Liver (tissue), 9 donors: ENCODE measurements around the gene PTTG1IP. TPM values are rescaled to one million over a fixed set of nuclear protein-coding genes. Genes with fewer than 3 reads are reported as not detected.
A peak's percentile ranks its signal among the peaks of the same experiment; 100 is the strongest.

Experiments
- DNase-seq: peaks from one replicate; pipeline ENCODE4 v3.0.0-alpha.2; 2017; ENCODE audit warnings: low spot score
- H3K27ac ChIP-seq, 2 donors: one replicate each; pipeline ENCODE4 v1.7.0; 2013; ENCODE audit warnings: inconsistent platforms in 2 of 2, low read length in 2 of 2, control low read depth in 1 of 2, low read depth in 1 of 2, mild to moderate bottlenecking in 1 of 2
- H3K27me3 ChIP-seq, 4 donors: one replicate each; pipeline versions ENCODE4 v1.6.1 to v1.7.0; 2013; ENCODE audit warnings: low read length in 3 of 4, inconsistent platforms in 1 of 4, mild to moderate bottlenecking in 1 of 4, moderate library complexity in 1 of 4; ENCODE audit not compliant: control insufficient read depth in 4 of 4, insufficient read depth in 4 of 4
- H3K36me3 ChIP-seq, 4 donors: one replicate each; pipeline versions ENCODE4 v1.6.1 to v1.7.0; 2013; ENCODE audit warnings: low read length in 3 of 4, mild to moderate bottlenecking in 3 of 4, low read depth in 1 of 4, moderate library complexity in 1 of 4; ENCODE audit not compliant: control insufficient read depth in 4 of 4, insufficient read depth in 3 of 4
- H3K4me1 ChIP-seq, 4 donors: one replicate each; pipeline versions ENCODE4 v1.6.1 to v1.7.0; 2013; ENCODE audit warnings: low read length in 3 of 4, mild to moderate bottlenecking in 3 of 4, moderate library complexity in 1 of 4; ENCODE audit not compliant: control insufficient read depth in 4 of 4, insufficient read depth in 4 of 4
- H3K4me3 ChIP-seq, 3 donors: one replicate each; pipeline versions ENCODE4 v1.6.1 to v1.7.0; 2013; ENCODE audit warnings: low read length in 3 of 3, control low read depth in 1 of 3, low read depth in 1 of 3, mild to moderate bottlenecking in 1 of 3
- H3K9ac ChIP-seq, 2 donors: one replicate each; pipeline ENCODE4 v1.7.0; 2013; ENCODE audit warnings: low read length in 2 of 2, mild to moderate bottlenecking in 2 of 2, moderate library complexity in 2 of 2, control low read depth in 1 of 2, low read depth in 1 of 2
- H3K9me3 ChIP-seq, 4 donors: one replicate each; pipeline versions ENCODE4 v1.6.1 to v1.7.0; 2013; ENCODE audit warnings: low read length in 3 of 4; ENCODE audit not compliant: control insufficient read depth in 4 of 4
- ATF3 ChIP-seq: IDR thresholded peaks from 2 replicates; pipeline ENCODE4 v1.6.1; 2016; ENCODE audit warnings: antibody characterized with exemption
- CTCF ChIP-seq: fragments of 150-350 bp; IDR thresholded peaks from 2 replicates; pipeline ENCODE4 v1.5.1; 2017; ENCODE audit warnings: improper control_type of control experiment, low read depth, low read length; ENCODE audit not compliant: missing input control
- EGR1 ChIP-seq, 2 donors: IDR thresholded peaks; 2 replicates each; pipeline ENCODE4 v1.6.1; 2016 to 2018; ENCODE audit warnings: antibody characterized with exemption in 2 of 2, low read depth in 2 of 2
- FOXA1 ChIP-seq: IDR thresholded peaks from 2 replicates; pipeline ENCODE4 v1.6.1; 2016; ENCODE audit warnings: antibody characterized with exemption
- FOXA2 ChIP-seq: IDR thresholded peaks from 2 replicates; pipeline ENCODE4 v1.6.1; 2016; ENCODE audit warnings: antibody characterized with exemption
- GABPA ChIP-seq, 2 donors: IDR thresholded peaks in 1 of 2; conservative IDR thresholded peaks in 1 of 2; 2 replicates each; pipeline ENCODE4 v1.6.1; 2016; ENCODE audit warnings: antibody characterized with exemption in 2 of 2, mild to moderate bottlenecking in 1 of 2, moderate library complexity in 1 of 2
- HNF4A ChIP-seq, 2 donors: conservative IDR thresholded peaks; 2 replicates each; pipeline ENCODE4 v1.6.1; 2016; ENCODE audit warnings: antibody characterized with exemption in 2 of 2, mild to moderate bottlenecking in 2 of 2
- JUND ChIP-seq, 2 donors: IDR thresholded peaks; 2 replicates each; pipeline ENCODE4 v1.6.1; 2016; ENCODE audit warnings: antibody characterized with exemption in 2 of 2
- MAX ChIP-seq: IDR thresholded peaks from 2 replicates; pipeline ENCODE4 v1.6.1; 2016; ENCODE audit warnings: antibody characterized with exemption
- NR2F2 ChIP-seq: IDR thresholded peaks from 2 replicates; pipeline ENCODE4 v1.6.1; 2016; ENCODE audit warnings: antibody characterized with exemption
- RAD21 ChIP-seq, 2 donors: IDR thresholded peaks; 2 replicates each; pipeline ENCODE4 v1.6.1; 2016; ENCODE audit warnings: antibody characterized with exemption in 2 of 2, mild to moderate bottlenecking in 2 of 2
- RXRA ChIP-seq, 2 donors: IDR thresholded peaks; 2 replicates each; pipeline ENCODE4 v1.6.1; 2017 to 2018; ENCODE audit warnings: antibody characterized with exemption in 2 of 2, mild to moderate bottlenecking in 1 of 2
- SP1 ChIP-seq: IDR thresholded peaks from 2 replicates; pipeline ENCODE4 v1.6.1; 2018; ENCODE audit warnings: antibody characterized with exemption, mild to moderate bottlenecking
- YY1 ChIP-seq: IDR thresholded peaks from 2 replicates; pipeline ENCODE4 v1.6.1; 2016; ENCODE audit warnings: antibody characterized with exemption, mild to moderate bottlenecking
- WGBS: extraction: QIAGEN DNeasy Blood & Tissue Kit; methylation state at CpG from one replicate; pipeline ENCODE4 v1.1.7; 2013; 5-methylcytosine and 5-hydroxymethylcytosine counted together
- polyA plus RNA-seq, 2 donors: library from polyadenylated mRNA; stranded (reverse) in 1 of 2; unstranded in 1 of 2; fragments of 200-250 nt in 1 of 2; fragments of >200 nt in 1 of 2; fragmentation: Nextera tagmentation in 1 of 2; extraction: Ambion mirVana in 1 of 2; gene quantifications; one replicate each; pipeline versions ENCODE4 v1.2.1 to v1.2.3, GENCODE V29; 2013 to 2015
- total RNA-seq, 2 donors: library from RNA; depleted of rRNA; stranded (reverse); fragments of >200 nt; gene quantifications; one replicate each; pipeline ENCODE4 v1.2.3, GENCODE V29; 2014
- TF ChIP-seq, protein P1 (sequence below): IDR thresholded peaks from 2 replicates; pipeline ENCODE4 v1.6.1; 2016; ENCODE audit warnings: antibody characterized with exemption
- donor health status: healthy.
- donor health status: healthy.
- donor health status: healthy.
- donor health status: healthy.
- donor health status: healthy.

The PTTG1IP gene
- total and polyA plus RNA-seq, 4 donors, result 62.0 to 94.0 (median 79.8) TPM

- Histone ChIP-seq H3K9me3 (no peaks in the 10 kb centered on the region), H3K27me3 (no peaks in the 10 kb centered on the region), H3K36me3 (no peaks in the 10 kb centered on the region), H3K9ac (no peak overlapping the region), H3K4me1 (peaks cover 18 to 51% (median 34%) of the 10 kb centered on the region in 4 donors), H3K27ac (no peak overlapping the region), H3K4me3 (no peak overlapping the region)
- 87% methylated on average over 11 of the region's 11 CpGs for WGBS
- DNase-seq, result no peak
- TF ChIP-seq MAX (no peak), HNF4A (conservative IDR thresholded peaks at IDR 0.05) (no peak), CTCF (no peak), NR2F2 (no peak), JUND (IDR thresholded peaks at IDR 0.05) (no peak), FOXA2 (no peak)
Observed at GRCh38 chr21:44887126-44887806, 13.8 kb upstream of the PTTG1IP start.

GRCh38 chr21:44886113-44887075, 12.9 kb upstream of the PTTG1IP start:
- no peak for TF ChIP-seq SP1
- Histone ChIP-seq H3K27me3 (no peaks in the 10 kb centered on the region), H3K9ac (no peak overlapping the region), H3K4me3 (no peak overlapping the region), H3K4me1 (peaks cover 18 to 52% (median 35%) of the 10 kb centered on the region in 4 donors), H3K36me3 (no peaks in the 10 kb centered on the region), H3K9me3 (no peaks in the 10 kb centered on the region), H3K27ac (peak overlapping the region in 1 of 2 donors; percentile 69)
- WGBS, result 93% methylated on average over 44 of the region's 44 CpGs
- no peak for DNase-seq

DNA sequence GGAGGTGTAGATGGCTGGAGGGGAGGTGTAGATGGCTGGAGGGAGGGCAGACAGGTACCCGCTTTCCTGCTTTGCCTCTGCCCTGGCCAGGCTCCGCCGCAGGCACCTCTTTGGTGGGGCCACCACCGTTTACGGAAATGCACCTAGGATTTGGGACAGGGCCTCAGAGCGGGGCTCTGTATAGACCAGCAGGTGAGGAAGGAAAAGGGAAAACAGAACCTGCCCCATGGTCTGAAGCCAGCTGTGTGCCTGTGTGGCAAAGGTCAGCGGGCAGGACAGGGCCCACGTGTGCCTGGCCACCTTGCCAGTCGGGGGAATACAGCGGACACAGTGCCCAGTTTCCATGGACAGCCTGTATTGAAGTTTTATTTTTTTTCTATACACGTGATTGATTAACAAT, 12.1 kb upstream of the PTTG1IP start:
- peaks cover 17 to 48% (median 30%) of the 10 kb centered on the region in 4 donors for H3K4me1 ChIP-seq
- DNase-seq, result no peak
- peak overlapping the region in 1 of 2 donors; percentile 69 for H3K27ac ChIP-seq
- WGBS, result 41% methylated on average over 11 of the region's 11 CpGs
- no peaks in the 10 kb centered on the region for H3K27me3 ChIP-seq
- no peak overlapping the region for H3K9ac ChIP-seq
- H3K4me3 ChIP-seq, result no peak overlapping the region
- no peaks in the 10 kb centered on the region for H3K36me3 ChIP-seq
- no peaks in the 10 kb centered on the region for H3K9me3 ChIP-seq
- TF ChIP-seq YY1, result no peak
- TF ChIP-seq RAD21 (IDR thresholded peaks at IDR 0.05), result peak in 1 of 2 donors; percentile 36
- peak; percentile 7 for TF ChIP-seq FOXA2
- TF ChIP-seq EGR1 (IDR thresholded peaks at IDR 0.05; ENCODE audit: low read depth in 2 of 2), result peak in 1 of 2 donors; percentile 84
- TF ChIP-seq RXRA (IDR thresholded peaks at IDR 0.05), result peak; percentile 93 to 95
- TF ChIP-seq, protein P1, sequence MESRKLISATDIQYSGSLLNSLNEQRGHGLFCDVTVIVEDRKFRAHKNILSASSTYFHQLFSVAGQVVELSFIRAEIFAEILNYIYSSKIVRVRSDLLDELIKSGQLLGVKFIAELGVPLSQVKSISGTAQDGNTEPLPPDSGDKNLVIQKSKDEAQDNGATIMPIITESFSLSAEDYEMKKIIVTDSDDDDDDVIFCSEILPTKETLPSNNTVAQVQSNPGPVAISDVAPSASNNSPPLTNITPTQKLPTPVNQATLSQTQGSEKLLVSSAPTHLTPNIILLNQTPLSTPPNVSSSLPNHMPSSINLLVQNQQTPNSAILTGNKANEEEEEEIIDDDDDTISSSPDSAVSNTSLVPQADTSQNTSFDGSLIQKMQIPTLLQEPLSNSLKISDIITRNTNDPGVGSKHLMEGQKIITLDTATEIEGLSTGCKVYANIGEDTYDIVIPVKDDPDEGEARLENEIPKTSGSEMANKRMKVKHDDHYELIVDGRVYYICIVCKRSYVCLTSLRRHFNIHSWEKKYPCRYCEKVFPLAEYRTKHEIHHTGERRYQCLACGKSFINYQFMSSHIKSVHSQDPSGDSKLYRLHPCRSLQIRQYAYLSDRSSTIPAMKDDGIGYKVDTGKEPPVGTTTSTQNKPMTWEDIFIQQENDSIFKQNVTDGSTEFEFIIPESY, result no peak
- TF ChIP-seq MAX, result no peak
- no peak for TF ChIP-seq CTCF
- peak; percentile 95 for TF ChIP-seq SP1
- TF ChIP-seq FOXA1, result no peak
- no peak for TF ChIP-seq ATF3
- peak; percentile 55 to 77 for TF ChIP-seq HNF4A (conservative IDR thresholded peaks at IDR 0.05)
- TF ChIP-seq NR2F2, result no peak
- TF ChIP-seq GABPA (IDR thresholded peaks at IDR 0.05 in 1 of 2, conservative IDR thresholded peaks at IDR 0.05 in 1 of 2), result peak in 1 of 2 donors; percentile 42
